ENCODE results near the gene SERP2.

SERP2 gene

DNA sequence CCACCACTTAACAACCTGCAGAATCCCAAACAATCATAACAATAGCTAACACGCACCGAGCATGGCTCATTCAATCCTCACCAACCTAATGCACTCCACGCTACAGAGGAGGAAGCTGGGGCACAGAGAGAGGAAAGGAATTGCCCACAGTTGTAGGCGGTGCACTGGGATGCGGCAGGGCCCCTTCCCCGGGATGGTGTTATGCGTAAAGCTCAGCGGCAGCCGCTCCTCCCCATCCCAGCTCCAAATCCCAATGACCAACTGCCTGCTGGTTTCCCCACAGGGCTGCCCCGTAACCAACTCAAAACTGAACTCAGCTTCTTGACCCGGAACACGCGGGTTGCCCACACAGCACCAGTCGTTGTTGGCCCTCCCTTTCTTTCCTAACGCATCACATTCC, 42.2 kb downstream of the SERP2 start:
- DNase-seq: no peak

DNA sequence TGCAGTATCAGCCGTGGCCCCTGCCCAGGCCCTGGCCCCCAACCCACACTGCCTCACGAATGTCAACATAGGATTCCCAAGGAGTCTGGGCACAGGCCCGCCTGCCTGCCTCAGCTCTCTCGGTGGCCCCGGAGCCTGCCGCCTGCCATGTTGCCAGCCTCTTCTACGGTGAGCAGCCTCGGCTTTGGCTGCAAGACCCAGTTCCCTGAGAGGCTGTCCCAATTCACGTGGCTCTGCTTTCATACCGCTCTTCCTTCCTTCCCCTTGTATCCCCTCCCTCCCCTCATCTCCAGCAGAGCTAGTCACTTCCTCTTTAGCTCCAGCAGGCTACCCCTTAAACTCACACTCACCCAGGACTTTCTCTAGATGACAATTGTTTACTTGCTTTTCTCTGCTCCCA, 42.7 kb downstream of the SERP2 start:
- no peak for DNase-seq

DNA sequence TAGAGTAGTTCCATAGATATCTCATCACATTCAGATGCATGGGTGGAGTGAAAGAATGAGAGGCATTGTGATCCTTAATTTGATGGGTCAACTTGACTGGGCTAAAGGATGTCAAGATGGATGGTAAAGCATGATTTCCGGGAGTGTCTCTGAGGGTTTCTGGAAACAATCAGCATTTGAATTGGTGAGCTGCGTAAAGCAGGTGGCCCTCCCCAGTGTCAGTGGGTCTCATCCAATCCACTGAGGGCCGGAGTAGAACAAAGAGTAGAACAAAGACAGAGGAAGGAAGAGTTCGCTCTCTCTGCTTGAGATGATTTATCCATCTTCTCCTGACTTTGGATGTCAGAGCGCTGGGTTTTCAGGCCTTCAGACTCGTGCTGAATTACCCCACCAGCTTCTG, 43.1 kb downstream of the SERP2 start:
- no peak for DNase-seq

DNA sequence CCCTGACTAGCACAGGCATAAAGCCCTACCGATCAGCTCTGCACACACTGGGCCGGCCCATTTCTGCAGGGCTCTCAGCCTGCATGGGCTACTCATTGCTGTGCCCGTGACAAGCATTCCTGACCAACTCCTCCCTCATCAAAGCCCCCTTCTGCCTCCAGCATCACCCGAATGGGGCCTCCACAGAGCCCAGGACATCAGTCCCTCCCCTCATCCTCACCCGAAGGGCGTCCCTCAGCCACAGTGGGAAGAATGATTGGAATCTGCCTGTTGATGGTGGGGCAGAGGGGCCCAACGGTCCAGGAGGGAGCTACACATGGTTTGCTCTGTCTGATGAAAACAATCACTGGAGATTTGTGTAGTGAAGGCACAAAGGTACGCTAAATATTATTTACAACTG, 43.8 kb downstream of the SERP2 start:
- DNase-seq: no peak

DNA sequence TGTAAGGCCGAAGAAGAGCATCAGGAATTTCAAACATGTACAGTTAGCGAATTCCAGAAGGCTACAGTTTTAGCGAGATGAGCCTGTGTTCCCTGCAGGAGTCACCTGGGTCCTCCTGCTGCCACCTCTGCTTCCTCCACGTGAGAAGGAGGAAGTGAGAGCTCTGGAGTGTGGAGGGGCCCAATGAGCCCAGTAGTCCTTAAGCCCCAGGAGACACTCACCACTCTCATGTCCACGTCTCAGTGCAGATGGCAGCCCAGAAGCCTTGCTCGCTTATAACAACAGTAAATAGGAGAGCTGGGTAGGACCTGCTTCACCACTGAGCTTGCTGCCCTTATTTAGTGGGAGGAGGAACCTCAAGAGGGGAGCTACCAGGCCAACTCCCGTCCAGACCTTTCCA, 44.3 kb downstream of the SERP2 start:
- DNase-seq: no peak

DNA sequence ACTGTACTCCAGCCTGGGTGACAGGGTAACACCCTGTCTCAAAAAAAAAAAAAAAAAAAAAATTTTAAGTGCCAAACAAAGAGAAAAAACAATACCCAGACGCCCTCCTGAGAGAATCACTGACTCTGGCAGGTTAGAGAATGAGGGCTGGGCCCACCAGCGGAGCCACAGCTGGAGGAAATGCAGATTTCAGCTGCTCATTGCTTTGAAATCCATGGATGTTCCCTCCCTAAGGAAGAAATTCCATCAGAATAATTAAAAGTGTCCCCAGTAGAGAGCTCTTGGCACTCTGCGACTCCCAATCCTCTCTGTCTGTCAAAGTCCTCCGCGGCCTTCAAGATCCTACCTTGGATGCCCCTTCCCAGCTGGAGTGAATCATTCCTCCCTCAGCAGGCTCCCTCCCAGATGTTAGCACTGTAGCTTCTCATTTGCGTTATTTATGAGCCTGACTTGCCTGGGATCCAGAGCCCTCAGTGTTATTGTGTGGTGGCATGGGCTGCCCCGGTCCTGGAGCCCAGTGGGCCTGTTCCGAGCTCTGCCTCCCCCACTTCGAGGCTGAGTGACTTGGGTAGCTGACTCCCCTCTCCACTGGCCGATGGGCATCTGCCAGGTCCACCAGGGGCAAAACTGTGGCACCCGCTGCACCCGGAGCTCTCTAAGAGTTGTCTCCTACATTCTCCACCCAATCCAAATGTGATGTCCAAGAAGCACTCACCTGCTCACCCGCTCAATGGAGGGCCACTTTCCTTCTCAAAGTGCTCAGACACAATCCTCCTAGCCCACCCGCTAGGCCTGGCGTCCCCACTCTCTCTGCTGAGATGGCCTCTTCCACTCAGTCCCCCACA, 47.0 kb downstream of the SERP2 start:
- no peak for DNase-seq

DNA sequence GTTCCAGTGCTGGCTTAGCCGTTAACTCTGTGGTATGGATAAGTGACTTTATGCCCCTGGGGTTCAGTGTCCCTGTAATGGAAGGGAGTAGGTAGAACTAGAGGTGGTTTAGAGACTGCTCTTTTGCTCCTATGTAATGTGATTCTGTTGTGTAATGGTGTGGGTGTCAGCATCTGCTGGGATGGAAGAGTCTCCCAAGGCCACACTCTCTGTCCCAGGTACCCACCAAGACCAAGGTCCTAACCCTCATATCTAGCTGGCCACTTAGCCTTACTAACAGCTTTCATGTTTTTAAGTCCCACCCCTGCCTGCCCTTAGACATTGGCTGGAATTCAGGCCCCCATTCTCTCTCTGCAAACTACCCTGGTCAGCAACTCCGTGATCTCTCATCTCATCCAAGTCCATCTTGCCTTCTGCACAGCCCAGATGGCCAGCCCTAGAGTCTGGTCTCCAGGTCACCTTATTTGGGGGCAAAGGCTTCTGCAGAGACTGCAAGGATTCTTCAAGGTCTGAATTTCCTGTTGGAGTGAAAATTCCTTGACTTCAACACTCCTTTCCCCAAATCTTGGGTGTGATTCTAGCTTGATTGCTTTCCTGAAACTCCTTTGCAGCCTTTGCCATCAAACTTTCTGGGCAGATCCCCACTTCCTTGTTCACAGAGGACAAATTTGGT, 48.4 kb downstream of the SERP2 start:
- DNase-seq: no peak

DNA sequence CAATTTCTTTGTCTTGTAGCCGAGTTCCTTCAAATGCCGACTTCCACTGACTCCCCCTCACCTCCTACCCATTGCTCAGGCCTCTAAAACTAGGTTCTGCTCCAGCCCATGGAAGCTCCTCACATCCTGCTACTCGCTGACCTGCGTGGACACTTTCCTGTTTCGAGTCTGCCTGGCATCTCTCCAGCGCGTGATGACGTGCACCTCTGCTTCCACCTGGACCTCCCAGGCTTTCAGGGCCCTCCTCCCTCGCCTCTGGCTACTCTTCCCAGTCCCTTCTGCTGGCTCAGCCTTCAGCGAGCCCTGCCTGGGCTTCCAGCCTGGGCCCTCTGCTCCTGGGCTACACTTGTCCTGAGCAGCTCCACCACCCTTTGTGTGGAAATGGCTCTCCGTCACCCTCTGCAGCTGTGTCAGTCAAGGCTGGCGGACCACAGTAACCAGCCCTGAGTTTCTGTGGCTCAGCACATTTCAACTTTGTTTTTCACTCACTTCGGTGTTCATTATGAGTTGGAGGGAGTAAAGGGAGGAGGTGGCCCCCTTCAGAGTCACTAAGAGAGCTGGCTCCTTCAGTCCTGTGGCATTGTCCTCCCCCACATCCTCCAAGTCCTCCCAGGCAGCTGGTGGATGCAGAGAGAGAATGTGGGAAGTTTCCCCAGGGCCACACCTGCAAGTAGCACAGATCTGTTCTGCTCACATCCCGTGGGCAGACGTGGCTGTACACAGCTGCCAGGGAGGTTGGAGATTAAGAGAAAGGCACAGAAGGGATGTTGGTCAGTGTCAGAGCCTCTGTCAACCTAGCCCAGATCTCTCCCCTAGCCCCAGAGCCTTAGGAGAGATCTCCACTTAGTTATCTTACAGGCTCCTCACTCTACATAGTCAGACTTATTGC, 49.4 kb downstream of the SERP2 start:
- DNase-seq: no peak

DNA sequence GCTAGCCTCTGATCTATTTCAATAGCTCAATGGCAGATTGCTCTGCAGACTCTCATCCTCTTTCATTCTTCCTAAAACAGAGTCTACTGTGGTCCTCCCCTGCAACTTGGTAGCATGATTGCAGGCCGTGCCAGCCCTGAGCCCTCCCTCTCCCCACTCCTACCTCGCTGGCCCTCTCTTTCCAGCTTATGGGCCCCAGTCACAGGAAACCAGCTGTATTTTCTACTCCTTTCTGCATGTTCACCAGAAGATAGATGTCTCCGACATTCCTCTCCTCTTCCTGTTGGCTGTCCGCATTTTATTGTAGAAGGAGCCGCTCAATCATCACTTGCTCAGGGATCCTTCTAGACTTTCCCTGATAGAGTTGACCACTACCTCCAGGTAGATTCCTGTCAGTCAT, 50.2 kb downstream of the SERP2 start:
- DNase-seq: no peak

DNA sequence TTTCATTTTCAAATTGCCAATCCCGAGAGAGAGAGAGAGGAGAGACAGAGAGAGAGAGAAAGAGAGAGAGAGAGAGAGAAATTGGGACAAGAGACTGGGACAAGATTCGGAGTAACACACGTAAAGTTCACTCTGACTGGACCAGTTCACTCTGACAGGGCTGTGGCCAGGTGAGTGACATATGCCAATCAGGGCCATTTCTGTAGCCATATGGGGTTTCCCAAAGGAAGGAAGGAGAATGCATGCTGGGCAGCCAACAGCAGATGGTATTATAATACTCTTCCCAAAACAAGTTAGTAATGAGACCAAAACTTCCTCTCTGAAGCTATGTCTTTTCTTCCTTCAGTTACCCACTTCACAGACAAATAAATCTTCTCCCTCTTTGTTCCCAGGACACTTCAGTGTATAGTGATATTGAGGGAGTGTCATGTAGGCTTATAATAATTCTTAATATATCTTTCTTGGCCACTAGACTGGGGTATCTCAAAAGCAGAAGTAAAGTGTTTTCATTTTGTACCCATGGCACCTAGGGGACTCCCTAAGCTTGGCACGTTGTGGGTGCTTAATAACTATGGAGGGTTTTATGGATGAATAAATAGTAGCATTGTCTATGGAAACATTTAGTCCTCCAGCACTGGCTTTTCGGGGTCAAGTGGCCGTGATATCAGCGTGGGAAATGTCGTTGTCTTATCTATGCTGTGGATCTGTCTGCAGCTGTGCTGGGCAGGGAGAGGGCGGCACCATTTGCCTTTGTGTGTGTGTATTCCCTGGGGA, 51.6 kb downstream of the SERP2 start:
- no peak for DNase-seq

DNA sequence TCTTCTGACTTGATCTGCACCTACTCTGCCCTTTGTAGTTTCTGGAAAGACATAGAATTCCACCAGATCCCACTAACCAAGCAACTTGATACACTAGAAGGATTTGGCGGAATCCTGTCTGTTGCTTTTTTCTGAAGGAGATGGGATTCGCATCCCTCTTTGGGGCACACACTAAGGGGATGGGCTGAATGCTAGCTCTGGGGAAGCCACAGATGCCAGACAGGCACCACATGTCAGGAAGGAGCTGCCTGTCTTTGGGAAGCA, 52.1 kb downstream of the SERP2 start:
- DNase-seq: no peak

DNA sequence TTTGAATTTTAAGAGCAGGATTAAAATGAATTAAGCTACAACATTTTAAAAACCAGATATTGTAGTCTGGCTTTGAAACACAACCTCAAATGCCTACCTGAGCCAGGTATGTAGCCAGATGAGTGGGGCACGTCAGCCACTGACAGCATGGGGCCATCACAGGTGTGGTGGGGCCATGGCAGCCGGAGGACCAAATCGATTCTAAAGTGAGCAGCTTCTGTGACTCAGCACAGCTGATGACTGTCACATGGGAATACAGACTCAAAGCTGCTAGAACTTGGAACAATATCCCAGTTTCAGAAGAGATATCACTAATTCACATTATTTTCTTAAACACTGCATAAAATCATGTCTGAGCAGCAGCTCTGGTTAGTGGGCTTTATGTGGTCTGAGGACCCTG, 52.8 kb downstream of the SERP2 start:
- no peak for DNase-seq

DNA sequence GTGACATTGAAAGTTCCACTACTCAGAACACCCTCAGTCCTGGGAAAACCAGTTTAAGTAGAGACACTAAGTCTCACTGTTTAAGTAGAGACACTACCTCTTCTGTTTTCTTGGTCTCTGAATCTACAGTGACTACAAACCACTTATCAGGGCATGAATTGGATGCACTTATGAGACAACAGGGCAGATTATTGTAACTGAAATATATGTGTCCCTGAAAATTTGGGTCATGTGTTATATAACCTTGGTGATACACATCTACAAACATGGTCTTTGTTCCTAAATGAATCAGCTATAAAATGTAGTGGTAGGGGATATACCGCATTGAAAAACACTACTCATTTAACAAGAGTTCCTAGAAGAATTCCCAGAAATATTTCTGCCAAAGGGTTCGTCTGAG, 55.7 kb downstream of the SERP2 start:
- DNase-seq: no peak

DNA sequence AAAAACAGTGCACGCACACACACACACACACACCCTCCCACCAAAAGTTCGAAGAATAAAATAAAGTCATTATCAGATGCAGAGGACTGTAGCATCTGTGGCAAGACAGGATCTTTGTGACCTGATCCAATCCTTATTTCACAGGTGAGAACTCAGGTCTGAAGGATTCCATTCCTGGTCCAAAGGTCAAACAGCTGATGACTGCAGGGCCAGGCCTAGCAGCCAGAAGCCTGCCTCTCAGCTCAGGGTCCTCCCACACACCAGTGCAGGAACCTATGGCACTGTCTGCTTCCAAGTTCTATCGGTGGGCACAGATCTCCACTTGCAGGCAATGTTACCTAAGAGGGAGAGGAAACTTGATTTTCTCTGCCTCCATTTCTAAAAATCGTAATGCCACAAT, 57.5 kb downstream of the SERP2 start:
- no peak for DNase-seq

DNA sequence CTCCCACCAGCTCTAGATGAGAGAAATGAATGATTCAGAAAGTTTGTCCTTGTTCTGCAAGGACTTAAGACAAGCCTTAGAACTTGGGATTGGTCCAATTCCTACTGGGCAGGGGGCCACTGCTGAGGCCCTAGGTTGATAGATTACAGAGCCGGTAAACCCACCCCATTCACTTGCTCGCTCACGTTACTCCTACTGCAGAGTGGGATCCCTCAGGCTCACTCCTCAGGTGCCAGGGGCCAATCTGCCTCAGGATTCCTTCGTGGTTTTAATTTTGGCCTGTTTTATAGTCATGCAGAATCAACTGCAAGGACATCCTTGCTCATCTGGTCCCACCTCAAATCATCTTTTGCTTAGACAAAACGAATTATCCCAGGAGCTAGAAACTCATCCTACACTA, 59.0 kb downstream of the SERP2 start:
- DNase-seq: no peak

DNA sequence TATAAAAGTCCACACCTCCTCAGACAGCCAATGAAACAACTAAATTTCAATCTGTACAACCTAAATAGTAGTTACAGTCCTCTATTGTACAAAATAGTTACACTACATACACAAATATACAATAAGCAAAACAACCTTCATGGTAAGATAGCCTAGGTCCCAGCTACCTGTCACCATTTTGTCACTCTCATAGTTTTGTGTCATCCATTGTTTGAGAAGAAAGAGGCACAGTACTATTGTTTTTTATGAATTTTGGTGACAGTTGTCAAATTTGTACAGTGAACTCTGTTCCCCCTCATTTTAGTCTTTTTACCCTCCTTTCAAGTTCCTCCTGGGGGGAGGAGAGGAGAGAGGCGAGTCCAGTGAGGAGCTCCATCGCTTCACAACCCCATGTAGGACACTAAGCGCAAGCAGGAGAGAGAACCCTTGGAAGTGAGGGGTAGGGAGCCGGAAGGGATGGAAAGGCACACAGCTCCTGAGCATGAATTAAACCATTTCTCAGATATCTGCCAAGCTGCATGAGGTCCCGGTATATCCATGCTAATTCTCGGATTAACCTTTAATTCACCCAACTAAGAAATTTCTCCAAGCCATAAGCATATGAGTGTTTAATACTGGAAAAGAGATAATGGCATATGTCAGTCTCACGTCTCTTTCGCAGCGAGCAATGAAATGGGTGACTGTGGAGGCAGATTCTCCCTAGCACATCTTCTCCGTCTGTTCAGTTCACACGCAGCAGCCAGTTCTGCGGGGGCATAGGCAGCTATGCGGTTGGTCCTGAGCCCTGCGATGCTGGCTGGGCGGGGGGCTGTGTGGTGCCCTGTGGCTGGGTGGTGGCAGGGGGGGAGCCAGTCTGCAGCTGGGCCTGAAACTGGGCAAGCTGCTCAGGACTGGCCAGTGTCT, 60.5 kb downstream of the SERP2 start:
- DNase-seq: no peak

DNA sequence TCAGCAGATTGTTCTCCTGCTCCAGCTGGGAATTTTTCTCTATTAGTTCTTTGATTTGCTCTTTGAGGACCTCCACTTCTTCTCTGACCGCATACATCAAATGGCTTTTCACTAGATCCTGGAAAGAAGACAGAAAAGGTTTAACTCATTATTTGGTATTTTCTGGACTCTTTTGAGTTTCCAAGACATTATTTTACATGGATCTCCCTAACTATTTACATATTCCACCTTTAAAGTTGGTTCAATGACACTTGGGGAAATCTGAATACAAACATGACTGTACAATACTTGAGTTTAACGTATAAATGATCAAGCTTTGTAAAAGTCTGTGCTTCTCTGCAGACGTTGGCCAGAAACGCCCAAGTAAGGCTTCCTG, 61.1 kb downstream of the SERP2 start:
- no peak for DNase-seq

DNA sequence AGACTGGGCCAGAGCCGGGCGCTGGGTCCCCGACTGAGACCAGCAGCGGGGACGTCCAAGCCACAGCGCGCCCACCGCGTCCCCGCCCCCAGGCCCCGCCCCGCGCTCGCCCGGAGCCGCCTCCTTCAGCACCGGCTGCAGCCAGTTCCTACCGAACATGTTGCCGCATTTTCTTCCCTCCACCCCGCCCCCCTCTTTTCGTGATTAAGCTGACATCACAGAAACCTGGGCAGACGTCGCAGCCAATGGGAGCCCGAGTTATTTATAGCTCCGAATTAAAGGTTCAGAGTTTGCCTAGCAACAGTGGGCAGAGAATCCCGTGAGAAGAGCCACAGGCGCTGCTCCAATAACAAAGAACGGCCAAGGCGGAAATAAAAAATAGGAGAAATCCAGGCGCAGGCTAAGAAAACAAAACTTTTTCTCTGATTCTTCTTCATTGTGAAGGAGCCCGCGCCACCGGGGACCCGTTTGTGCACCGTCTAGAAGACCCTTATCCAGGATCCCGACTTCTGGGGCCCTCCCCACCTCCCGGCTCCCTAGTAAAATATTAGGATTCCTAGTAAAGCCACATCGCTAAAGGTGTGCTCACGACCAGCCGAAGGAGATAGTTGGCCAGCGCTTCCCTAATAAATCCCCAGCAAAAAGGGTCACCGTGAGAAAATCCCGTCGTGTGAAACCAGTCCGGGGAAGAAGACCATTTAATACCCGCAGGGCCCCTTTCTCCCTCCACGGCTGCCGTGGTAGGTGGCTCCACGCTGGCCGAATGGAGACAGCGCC, 61.7 kb downstream of the SERP2 start:
- DNase-seq: peak; percentile 88

DNA sequence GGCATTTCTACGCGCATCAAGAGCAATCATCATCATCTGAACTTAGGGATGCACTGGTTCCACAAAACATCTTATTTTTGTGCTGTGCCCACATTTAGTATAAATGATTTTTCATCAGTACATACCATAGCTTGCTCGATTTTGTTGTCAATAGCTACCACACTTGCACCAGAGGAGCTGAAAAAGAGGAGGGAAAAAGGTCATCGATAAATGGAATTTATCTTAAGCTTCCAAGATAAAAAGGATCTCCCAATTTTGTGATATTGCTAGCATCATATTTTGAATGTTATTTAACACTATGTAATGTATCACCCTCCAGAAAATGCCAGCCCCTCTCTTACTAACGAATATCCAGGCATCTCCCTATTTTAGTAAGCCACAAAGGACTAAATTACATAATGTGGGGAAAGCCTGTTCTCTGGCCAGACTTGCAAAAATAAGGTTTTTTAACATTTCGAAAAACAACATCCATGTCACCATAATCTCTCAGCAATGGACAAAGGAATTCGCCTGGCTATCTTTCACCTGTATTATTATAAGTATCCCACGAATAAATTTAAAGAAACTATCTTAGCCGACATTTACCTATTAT, 62.4 kb downstream of the SERP2 start:
- DNase-seq: no peak

DNA sequence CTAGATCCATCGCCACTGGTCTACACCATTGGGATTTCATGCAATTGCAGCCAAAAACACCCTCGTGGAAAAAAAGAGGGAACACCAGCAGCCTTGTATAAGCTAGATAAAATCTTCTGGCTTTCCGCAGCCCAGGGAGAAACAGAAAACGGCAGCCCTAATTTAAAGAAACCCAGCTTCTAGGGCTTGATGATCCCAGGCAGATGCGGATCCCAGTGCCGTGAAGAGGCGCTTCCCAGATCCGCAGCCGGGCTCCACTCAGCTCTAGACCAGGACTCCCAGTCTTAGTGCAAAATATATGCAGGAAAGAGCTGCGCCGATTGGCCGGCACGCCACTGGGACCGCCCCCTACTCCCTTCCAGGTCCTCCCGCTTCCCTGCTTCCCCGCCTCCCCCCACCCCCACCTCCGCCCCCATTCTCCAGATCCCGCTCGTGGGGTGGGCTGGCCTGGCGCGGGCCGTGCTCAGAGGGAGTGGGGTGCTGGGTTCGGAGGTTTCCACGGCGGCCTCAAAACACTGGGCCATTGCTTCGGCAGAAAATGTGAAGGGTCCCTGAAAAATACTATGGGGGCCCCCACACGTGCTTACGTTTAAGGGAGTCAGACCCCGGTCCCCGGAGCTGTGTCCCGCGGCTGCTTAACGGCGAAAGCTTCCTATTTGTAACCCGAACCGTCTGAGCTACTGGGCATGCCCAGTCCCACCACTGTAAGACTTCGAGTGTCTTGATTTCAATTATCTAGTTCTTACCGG, 63.1 kb downstream of the SERP2 start:
- peak; percentile 85 for DNase-seq

Measured in NCI-H2107 (cell line).